ENCODE measurements around the gene AAK1. TPM values are rescaled to one million over a fixed set of nuclear protein-coding genes. Genes with fewer than 3 reads are reported as not detected.

Gene AAK1
- total and polyA plus RNA-seq, 7 donors, result 7.8 to 95.2 (median 52.5) TPM

DNA sequence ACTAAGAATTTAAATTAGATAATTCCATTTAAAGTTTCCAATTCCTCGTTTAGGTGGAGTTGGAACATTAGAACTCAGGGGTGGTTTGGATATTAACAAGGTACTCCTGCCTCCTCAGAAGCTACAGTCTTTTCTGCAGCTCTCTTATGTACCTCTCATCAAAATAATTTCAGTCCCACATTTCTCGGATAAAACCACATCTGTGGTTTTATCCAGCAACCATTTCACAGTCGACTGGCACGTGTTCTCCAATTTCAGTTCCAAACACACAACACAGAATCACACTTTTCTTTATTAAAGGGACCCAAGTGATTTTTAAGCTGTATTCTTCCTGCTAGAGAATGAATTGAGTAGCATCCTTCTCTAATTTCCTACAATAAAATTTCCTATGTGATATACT, 183.6 kb downstream of the AAK1 start:
- no peak for DNase-seq
- intact Hi-C loops (cut with DNase I), result no loop called here
- no peak for ATAC-seq
- Histone ChIP-seq H3K27ac (no peak overlapping the region), H3K4me1 (no peaks in the 10 kb centered on the region), H3K4me3 (no peak overlapping the region), H3K36me3 (ENCODE audit: insufficient read depth in 1 of 2, low read depth in 1 of 2) (peaks cover 0 to 13% of the 10 kb centered on the region in 2 donors), H3K9me3 (no peaks in the 10 kb centered on the region), H3K27me3 (ENCODE audit: insufficient read depth in 3 of 3, low read length in 2 of 3) (no peaks in the 10 kb centered on the region)
- TF ChIP-seq, protein P1, sequence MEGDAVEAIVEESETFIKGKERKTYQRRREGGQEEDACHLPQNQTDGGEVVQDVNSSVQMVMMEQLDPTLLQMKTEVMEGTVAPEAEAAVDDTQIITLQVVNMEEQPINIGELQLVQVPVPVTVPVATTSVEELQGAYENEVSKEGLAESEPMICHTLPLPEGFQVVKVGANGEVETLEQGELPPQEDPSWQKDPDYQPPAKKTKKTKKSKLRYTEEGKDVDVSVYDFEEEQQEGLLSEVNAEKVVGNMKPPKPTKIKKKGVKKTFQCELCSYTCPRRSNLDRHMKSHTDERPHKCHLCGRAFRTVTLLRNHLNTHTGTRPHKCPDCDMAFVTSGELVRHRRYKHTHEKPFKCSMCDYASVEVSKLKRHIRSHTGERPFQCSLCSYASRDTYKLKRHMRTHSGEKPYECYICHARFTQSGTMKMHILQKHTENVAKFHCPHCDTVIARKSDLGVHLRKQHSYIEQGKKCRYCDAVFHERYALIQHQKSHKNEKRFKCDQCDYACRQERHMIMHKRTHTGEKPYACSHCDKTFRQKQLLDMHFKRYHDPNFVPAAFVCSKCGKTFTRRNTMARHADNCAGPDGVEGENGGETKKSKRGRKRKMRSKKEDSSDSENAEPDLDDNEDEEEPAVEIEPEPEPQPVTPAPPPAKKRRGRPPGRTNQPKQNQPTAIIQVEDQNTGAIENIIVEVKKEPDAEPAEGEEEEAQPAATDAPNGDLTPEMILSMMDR (IDR thresholded peaks at IDR 0.05), result no peak
- 39 to 47% (median 43%) methylated on average over 4 of the region's 4 CpGs for WGBS, 3 donors

DNA sequence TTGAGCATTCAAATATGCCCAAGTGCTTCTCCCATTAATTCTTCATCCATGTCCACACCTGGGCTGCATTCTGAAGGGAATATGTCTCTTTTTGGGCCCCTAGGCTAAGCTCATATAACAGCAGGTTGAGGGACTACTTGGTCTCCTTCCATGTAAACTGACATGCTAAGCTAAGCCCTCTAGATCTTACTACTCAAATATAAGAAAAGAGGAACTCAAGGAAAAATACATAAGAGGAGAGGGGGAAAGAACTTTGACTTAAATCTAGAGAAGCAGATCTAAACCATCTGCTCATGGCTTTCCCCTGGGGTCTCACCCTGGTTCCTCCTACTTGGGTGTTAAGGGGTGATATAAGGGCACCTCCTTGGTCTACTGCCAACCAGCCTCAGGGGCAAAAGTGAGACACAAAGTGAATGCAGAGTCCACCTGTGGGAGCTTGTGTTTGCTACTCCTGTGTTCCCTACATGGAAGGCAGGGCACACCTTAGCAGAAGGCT, 186.5 kb downstream of the AAK1 start:
- Histone ChIP-seq H3K4me1 (no peaks in the 10 kb centered on the region), H3K9me3 (no peaks in the 10 kb centered on the region), H3K27ac (no peak overlapping the region), H3K4me3 (no peak overlapping the region), H3K27me3 (ENCODE audit: insufficient read depth in 3 of 3, low read length in 2 of 3) (no peaks in the 10 kb centered on the region), H3K36me3 (ENCODE audit: insufficient read depth in 1 of 2, low read depth in 1 of 2) (peaks cover 0 to 7% of the 10 kb centered on the region in 2 donors)
- no peak for DNase-seq
- TF ChIP-seq, protein P1 (IDR thresholded peaks at IDR 0.05), result no peak
- intact Hi-C loops (cut with DNase I), result no loop called here
- peak in 1 of 4 donors; percentile 18 for ATAC-seq

DNA sequence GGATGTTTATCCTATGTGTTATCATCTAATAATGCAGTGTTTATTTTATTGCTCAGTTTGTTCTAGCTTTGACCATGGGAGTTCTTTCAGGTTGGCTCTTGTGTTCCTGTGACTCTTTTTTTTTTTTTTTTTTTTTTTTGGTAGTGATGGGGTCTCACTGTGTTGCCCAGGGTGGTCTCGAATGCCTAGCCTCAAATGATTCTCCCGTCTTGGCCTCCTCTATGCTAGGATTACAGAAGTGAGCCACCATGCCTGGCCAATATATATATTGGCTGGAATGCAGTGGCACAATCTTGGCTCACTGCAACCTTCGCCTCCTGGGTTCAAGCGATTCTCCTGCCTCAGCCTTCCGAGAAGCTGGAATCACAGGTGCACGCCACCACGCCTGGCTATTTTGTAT, 187.4 kb downstream of the AAK1 start:
- Histone ChIP-seq H3K4me3 (no peak overlapping the region), H3K9me3 (no peaks in the 10 kb centered on the region)

DNA sequence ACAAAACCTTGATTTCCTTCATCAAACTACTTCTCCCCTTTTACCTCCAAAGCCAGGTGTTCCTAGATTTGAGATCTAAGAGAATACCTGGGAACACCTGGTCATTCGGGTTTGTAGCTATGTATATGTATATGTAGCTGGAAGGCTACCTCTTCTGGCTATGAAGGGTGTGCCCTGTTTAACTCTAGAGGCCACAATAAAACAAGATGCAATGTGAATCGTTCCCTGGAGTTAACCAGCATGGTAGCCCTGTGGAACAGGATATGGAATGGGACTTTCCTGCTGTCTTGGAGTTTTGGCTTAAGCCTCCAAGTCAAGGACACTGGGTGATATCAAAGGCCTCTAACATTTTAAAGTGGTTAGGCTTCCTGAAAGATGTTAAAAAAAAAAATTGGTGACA, 188.6 kb downstream of the AAK1 start:
- H3K9me3 ChIP-seq, result no peaks in the 10 kb centered on the region
- H3K27ac ChIP-seq, result no peak overlapping the region
- ATAC-seq (peak in 1 of 4 donors; percentile 34), DNase-seq (no peak)
- no peaks in the 10 kb centered on the region for H3K27me3 ChIP-seq (ENCODE audit: insufficient read depth in 3 of 3, low read length in 2 of 3)
- no peaks in the 10 kb centered on the region for H3K36me3 ChIP-seq (ENCODE audit: insufficient read depth in 1 of 2, low read depth in 1 of 2)
- H3K4me3 ChIP-seq, result no peak overlapping the region
- no peaks in the 10 kb centered on the region for H3K4me1 ChIP-seq
- intact Hi-C loops (cut with DNase I), result no loop called here
- TF ChIP-seq, protein P1 (IDR thresholded peaks at IDR 0.05), result no peak
- 92 to 100% (median 96%) methylated on average over 2 of the region's 2 CpGs for WGBS, 3 donors

More for the DNA sequence above, 187.4 kb downstream of the AAK1 start:
- Histone ChIP-seq H3K27ac (no peak overlapping the region), H3K27me3 (ENCODE audit: insufficient read depth in 3 of 3, low read length in 2 of 3) (no peaks in the 10 kb centered on the region), H3K36me3 (ENCODE audit: insufficient read depth in 1 of 2, low read depth in 1 of 2) (peaks cover 0 to 3% of the 10 kb centered on the region in 2 donors), H3K4me1 (no peaks in the 10 kb centered on the region)
- 90 to 96% (median 94%) methylated on average over 7 of the region's 7 CpGs for WGBS, 3 donors
- intact Hi-C loops (cut with DNase I), result no loop called here
- DNase-seq, result no peak
- no peak for ATAC-seq
- TF ChIP-seq, protein P1 (IDR thresholded peaks at IDR 0.05), result no peak

DNA sequence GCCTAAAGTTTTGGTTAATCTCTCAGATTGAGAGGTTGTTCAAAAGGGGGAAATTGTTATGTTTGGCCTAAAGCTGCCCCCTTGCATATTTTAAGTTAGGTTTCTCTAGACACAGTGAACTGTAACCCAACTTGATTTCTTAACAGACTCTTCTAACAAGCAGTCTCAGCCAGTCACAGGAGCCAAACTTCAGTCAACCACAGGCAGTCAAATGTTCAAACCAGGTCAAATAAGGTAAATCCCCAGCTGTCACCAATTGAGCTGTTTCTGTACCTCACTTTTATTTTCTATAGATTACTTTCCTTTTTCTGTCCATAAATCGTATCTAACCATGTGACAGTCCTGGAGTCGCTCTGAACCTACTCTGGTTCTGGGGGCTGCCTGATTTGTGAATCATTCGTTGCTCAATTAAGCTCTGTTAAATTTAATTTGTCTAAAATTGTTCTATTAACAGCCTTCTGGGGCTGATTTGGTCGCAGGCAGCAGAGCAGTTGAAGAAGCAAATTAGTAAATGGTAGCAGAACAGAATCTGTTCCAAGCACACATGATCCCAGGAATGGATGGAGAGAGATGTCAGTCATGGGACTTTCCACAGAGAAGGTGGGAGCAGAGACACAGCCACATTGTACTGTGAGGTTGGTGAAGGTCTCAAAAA, 189.9 kb downstream of the AAK1 start:
- H3K36me3 ChIP-seq (ENCODE audit: insufficient read depth in 1 of 2, low read depth in 1 of 2), result no peaks in the 10 kb centered on the region

More for the DNA sequence above, 189.9 kb downstream of the AAK1 start:
- no peak for DNase-seq
- no peaks in the 10 kb centered on the region for H3K9me3 ChIP-seq
- no peak for ATAC-seq
- no peaks in the 10 kb centered on the region for H3K27me3 ChIP-seq (ENCODE audit: insufficient read depth in 3 of 3, low read length in 2 of 3)
- TF ChIP-seq, protein P1 (IDR thresholded peaks at IDR 0.05), result no peak
- H3K4me1 ChIP-seq, result no peaks in the 10 kb centered on the region
- intact Hi-C loops (cut with DNase I), result no loop called here
- WGBS, 3 donors, result 42 to 48% (median 43%) methylated on average over 4 of the region's 4 CpGs
- H3K27ac ChIP-seq, result no peak overlapping the region
- no peak overlapping the region for H3K4me3 ChIP-seq

Data from psoas muscle (tissue), 8 donors.